ENCODE data around the gene FAM32A. TPM values are rescaled to one million over a fixed set of nuclear protein-coding genes. Genes with fewer than 3 reads are reported as not detected.

FAM32A gene
- polyA plus RNA-seq, 1 donor = 90.1 TPM

GRCh38 chr19:16199275-16199932, 14.2 kb downstream of the FAM32A start:
- no peaks in the 10 kb centered on the region for H3K9me3 ChIP-seq (ENCODE audit: control insufficient read depth, low read depth, low read length)
- no CpG with 5 or more reads among the region's 9 CpGs for WGBS (ENCODE audit: insufficient coverage, low lambda C conversion rate)
- H3K4me3 ChIP-seq (ENCODE audit: low read length) = no peak overlapping the region
- H3K36me3 ChIP-seq (ENCODE audit: control insufficient read depth, insufficient read depth, low read length) = peaks cover 31% of the 10 kb centered on the region
- peaks cover 45% of the 10 kb centered on the region for H3K4me1 ChIP-seq (ENCODE audit: control insufficient read depth, insufficient read depth, low read length)
- H3K27me3 ChIP-seq (ENCODE audit: control insufficient read depth, insufficient read depth, low read length) = no peaks in the 10 kb centered on the region
- H3K27ac ChIP-seq (ENCODE audit: low read length) = peak overlapping the region; percentile 91
- DNase-seq = no peak

GRCh38 chr19:16200038-16201010, 15.1 kb downstream of the FAM32A start:
- H3K27ac ChIP-seq (ENCODE audit: low read length) = peak overlapping the region; percentile 91
- H3K9me3 ChIP-seq (ENCODE audit: control insufficient read depth, low read depth, low read length) = no peaks in the 10 kb centered on the region
- peaks cover 45% of the 10 kb centered on the region for H3K4me1 ChIP-seq (ENCODE audit: control insufficient read depth, insufficient read depth, low read length)
- no peaks in the 10 kb centered on the region for H3K27me3 ChIP-seq (ENCODE audit: control insufficient read depth, insufficient read depth, low read length)
- peak; percentile 92 to 97 for DNase-seq
- WGBS (ENCODE audit: insufficient coverage, low lambda C conversion rate) = no CpG with 5 or more reads among the region's 20 CpGs
- H3K36me3 ChIP-seq (ENCODE audit: control insufficient read depth, insufficient read depth, low read length) = peaks cover 38% of the 10 kb centered on the region
- no peak overlapping the region for H3K4me3 ChIP-seq (ENCODE audit: low read length)

- peaks cover 42% of the 10 kb centered on the region for H3K4me1 ChIP-seq (ENCODE audit: control insufficient read depth, insufficient read depth, low read length)
- no CpG with 5 or more reads among the region's 4 CpGs for WGBS (ENCODE audit: insufficient coverage, low lambda C conversion rate)
- peak overlapping the region; percentile 79 for H3K27ac ChIP-seq (ENCODE audit: low read length)
- peaks cover 45% of the 10 kb centered on the region for H3K36me3 ChIP-seq (ENCODE audit: control insufficient read depth, insufficient read depth, low read length)
- no peak overlapping the region for H3K4me3 ChIP-seq (ENCODE audit: low read length)
- DNase-seq = peak in 1 of 2 donors; percentile 46
- H3K9me3 ChIP-seq (ENCODE audit: control insufficient read depth, low read depth, low read length) = no peaks in the 10 kb centered on the region
- no peaks in the 10 kb centered on the region for H3K27me3 ChIP-seq (ENCODE audit: control insufficient read depth, insufficient read depth, low read length)
Observed at GRCh38 chr19:16201011-16201391, 15.8 kb downstream of the FAM32A start.

GRCh38 chr19:16202320-16203255, 17.4 kb downstream of the FAM32A start:
- WGBS (ENCODE audit: insufficient coverage, low lambda C conversion rate) = 100% methylated on average over 2 of the region's 22 CpGs
- H3K36me3 ChIP-seq (ENCODE audit: control insufficient read depth, insufficient read depth, low read length) = peaks cover 60% of the 10 kb centered on the region
- no peaks in the 10 kb centered on the region for H3K27me3 ChIP-seq (ENCODE audit: control insufficient read depth, insufficient read depth, low read length)
- no peak overlapping the region for H3K27ac ChIP-seq (ENCODE audit: low read length)
- H3K4me3 ChIP-seq (ENCODE audit: low read length) = no peak overlapping the region
- DNase-seq = no peak
- H3K9me3 ChIP-seq (ENCODE audit: control insufficient read depth, low read depth, low read length) = no peaks in the 10 kb centered on the region
- H3K4me1 ChIP-seq (ENCODE audit: control insufficient read depth, insufficient read depth, low read length) = peaks cover 32% of the 10 kb centered on the region

- peaks cover 68% of the 10 kb centered on the region for H3K36me3 ChIP-seq (ENCODE audit: control insufficient read depth, insufficient read depth, low read length)
- no CpG with 5 or more reads among the region's 19 CpGs for WGBS (ENCODE audit: insufficient coverage, low lambda C conversion rate)
- H3K9me3 ChIP-seq (ENCODE audit: control insufficient read depth, low read depth, low read length) = no peaks in the 10 kb centered on the region
- H3K4me1 ChIP-seq (ENCODE audit: control insufficient read depth, insufficient read depth, low read length) = peaks cover 31% of the 10 kb centered on the region
- no peak overlapping the region for H3K27ac ChIP-seq (ENCODE audit: low read length)
- no peak overlapping the region for H3K4me3 ChIP-seq (ENCODE audit: low read length)
- DNase-seq = no peak
- H3K27me3 ChIP-seq (ENCODE audit: control insufficient read depth, insufficient read depth, low read length) = no peaks in the 10 kb centered on the region
Observed at GRCh38 chr19:16203256-16204004, 18.2 kb downstream of the FAM32A start.

GRCh38 chr19:16204005-16204294, 18.7 kb downstream of the FAM32A start:
- H3K4me3 ChIP-seq (ENCODE audit: low read length) = no peak overlapping the region
- peaks cover 73% of the 10 kb centered on the region for H3K36me3 ChIP-seq (ENCODE audit: control insufficient read depth, insufficient read depth, low read length)
- no CpG with 5 or more reads among the region's 5 CpGs for WGBS (ENCODE audit: insufficient coverage, low lambda C conversion rate)
- no peak overlapping the region for H3K27ac ChIP-seq (ENCODE audit: low read length)
- H3K27me3 ChIP-seq (ENCODE audit: control insufficient read depth, insufficient read depth, low read length) = no peaks in the 10 kb centered on the region
- no peak for DNase-seq
- no peaks in the 10 kb centered on the region for H3K9me3 ChIP-seq (ENCODE audit: control insufficient read depth, low read depth, low read length)
- peaks cover 26% of the 10 kb centered on the region for H3K4me1 ChIP-seq (ENCODE audit: control insufficient read depth, insufficient read depth, low read length)

- peaks cover 88% of the 10 kb centered on the region for H3K36me3 ChIP-seq (ENCODE audit: control insufficient read depth, insufficient read depth, low read length)
Observed at GRCh38 chr19:16205205-16206045, 20.2 kb downstream of the FAM32A start.

GRCh38 chr19:16206046-16206605, 20.9 kb downstream of the FAM32A start:
- no CpG with 5 or more reads among the region's 14 CpGs for WGBS (ENCODE audit: insufficient coverage, low lambda C conversion rate)
- peaks cover 88% of the 10 kb centered on the region for H3K36me3 ChIP-seq (ENCODE audit: control insufficient read depth, insufficient read depth, low read length)

More at GRCh38 chr19:16205205-16206045, 20.2 kb downstream of the FAM32A start:
- no CpG with 5 or more reads among the region's 11 CpGs for WGBS (ENCODE audit: insufficient coverage, low lambda C conversion rate)
- Histone ChIP-seq H3K4me1 (ENCODE audit: control insufficient read depth, insufficient read depth, low read length) (peaks cover 14% of the 10 kb centered on the region), H3K27ac (ENCODE audit: low read length) (no peak overlapping the region), H3K9me3 (ENCODE audit: control insufficient read depth, low read depth, low read length) (no peaks in the 10 kb centered on the region), H3K27me3 (ENCODE audit: control insufficient read depth, insufficient read depth, low read length) (no peaks in the 10 kb centered on the region), H3K4me3 (ENCODE audit: low read length) (no peak overlapping the region)
- no peak for DNase-seq

GRCh38 chr19:16206637-16207036, 21.4 kb downstream of the FAM32A start:
- no CpG with 5 or more reads among the region's 7 CpGs for WGBS (ENCODE audit: insufficient coverage, low lambda C conversion rate)
- Histone ChIP-seq H3K36me3 (ENCODE audit: control insufficient read depth, insufficient read depth, low read length) (peaks cover 89% of the 10 kb centered on the region), H3K27me3 (ENCODE audit: control insufficient read depth, insufficient read depth, low read length) (no peaks in the 10 kb centered on the region), H3K27ac (ENCODE audit: low read length) (no peak overlapping the region), H3K4me1 (ENCODE audit: control insufficient read depth, insufficient read depth, low read length) (peaks cover 4% of the 10 kb centered on the region), H3K4me3 (ENCODE audit: low read length) (no peak overlapping the region), H3K9me3 (ENCODE audit: control insufficient read depth, low read depth, low read length) (no peaks in the 10 kb centered on the region)
- no peak for DNase-seq

More at GRCh38 chr19:16206046-16206605, 20.9 kb downstream of the FAM32A start:
- H3K9me3 ChIP-seq (ENCODE audit: control insufficient read depth, low read depth, low read length) = no peaks in the 10 kb centered on the region
- no peak overlapping the region for H3K27ac ChIP-seq (ENCODE audit: low read length)
- peaks cover 7% of the 10 kb centered on the region for H3K4me1 ChIP-seq (ENCODE audit: control insufficient read depth, insufficient read depth, low read length)
- no peak overlapping the region for H3K4me3 ChIP-seq (ENCODE audit: low read length)
- H3K27me3 ChIP-seq (ENCODE audit: control insufficient read depth, insufficient read depth, low read length) = no peaks in the 10 kb centered on the region
- no peak for DNase-seq
